ENCODE results near the gene SHC3. TPM values are rescaled to one million over a fixed set of nuclear protein-coding genes. Genes with fewer than 3 reads are reported as not detected.

The SHC3 gene
- total RNA-seq, 1 donor from 2014 or later = 49.3 TPM

DNA sequence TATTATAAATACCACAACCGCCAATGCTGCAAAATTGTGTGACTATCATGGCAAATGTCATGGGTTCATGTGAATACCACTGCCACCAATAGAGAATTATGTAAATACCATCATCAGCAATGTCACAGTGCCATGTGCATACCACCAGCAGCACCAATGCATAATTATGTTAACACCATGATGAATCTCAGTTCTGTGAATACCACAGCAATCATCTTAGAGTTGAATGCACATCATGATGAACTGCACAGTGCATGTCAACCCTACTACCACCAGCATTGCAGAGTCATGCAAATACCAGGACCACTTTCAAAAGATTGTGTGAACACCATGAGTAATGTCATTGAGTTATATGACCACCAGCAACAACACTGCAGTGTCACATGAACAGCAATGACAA lies 63.2 kb downstream of the SHC3 start:
- DNase-seq (ENCODE audit: low spot score in 2 of 2) (no peak), FAIRE-seq (no peak)

- FAIRE-seq (no peak), DNase-seq (ENCODE audit: low spot score in 2 of 2) (no peak)
Observed at GRCh38 chr9:89114741-89115140, 63.9 kb downstream of the SHC3 start.

DNA sequence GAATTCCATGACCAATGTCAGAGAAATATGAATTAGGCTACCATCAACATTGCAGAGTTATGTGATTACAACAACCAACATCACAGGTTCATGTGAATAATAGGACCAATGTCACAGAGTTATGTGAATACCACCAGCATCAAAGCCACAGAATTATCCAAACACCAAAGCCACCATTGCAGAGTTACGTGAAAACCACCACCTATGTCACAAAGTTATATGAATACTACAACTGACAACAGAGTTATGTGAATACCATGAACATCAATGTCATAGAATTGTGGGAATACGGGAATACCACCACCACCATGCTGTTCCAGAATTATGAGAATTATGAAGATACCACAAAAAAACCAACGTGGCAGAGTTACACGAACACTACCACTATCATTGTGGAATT lies 64.8 kb downstream of the SHC3 start:
- FAIRE-seq (no peak), DNase-seq (ENCODE audit: low spot score in 2 of 2) (no peak)

DNA sequence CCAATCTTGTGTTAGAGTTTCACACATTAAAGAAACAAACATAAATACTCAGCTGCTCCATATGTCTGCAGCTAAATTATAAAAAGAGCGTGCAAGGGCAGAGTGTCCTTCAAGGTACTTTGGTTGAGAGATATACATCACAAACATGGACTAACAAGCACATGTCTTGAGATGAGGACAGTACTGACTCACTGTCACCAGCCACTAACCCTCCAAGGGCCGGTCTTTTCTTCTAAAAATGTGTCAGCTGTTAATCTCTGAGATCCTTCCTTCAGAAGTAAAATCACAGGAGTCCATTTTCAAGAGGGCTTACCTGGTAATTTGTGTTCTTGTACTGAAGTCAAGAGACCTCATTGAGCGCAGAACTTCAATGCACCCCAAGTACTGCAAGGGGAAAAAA lies 66.4 kb downstream of the SHC3 start:
- DNase-seq (ENCODE audit: low spot score in 2 of 2) (no peak), FAIRE-seq (no peak)

DNA sequence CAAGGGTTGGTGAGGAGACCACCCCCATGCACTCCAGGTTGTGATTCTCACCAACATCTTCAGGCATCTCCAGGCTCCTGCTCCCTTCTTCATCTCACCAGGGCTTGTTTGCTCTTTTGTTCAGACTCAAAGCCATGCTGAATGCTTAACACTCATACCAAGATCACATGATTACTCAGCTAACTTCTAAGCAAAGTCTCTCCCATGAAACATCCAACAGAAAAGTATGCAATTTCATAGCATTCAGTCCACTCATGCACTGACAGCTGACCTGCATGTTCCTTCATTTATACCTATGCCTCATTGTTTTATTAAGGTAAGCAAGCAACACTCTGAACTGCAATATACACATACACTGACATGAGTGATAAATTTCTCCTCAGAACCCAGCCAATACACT lies 69.0 kb downstream of the SHC3 start:
- FAIRE-seq = no peak
- no peak for DNase-seq (ENCODE audit: low spot score in 2 of 2)

- FAIRE-seq (no peak), DNase-seq (ENCODE audit: low spot score in 2 of 2) (no peak)
Observed at GRCh38 chr9:89107406-89107805, 71.2 kb downstream of the SHC3 start.

- no peak for FAIRE-seq
- DNase-seq (ENCODE audit: low spot score in 2 of 2) = no peak
Observed at GRCh38 chr9:89106224-89106851, 72.3 kb downstream of the SHC3 start.

DNA sequence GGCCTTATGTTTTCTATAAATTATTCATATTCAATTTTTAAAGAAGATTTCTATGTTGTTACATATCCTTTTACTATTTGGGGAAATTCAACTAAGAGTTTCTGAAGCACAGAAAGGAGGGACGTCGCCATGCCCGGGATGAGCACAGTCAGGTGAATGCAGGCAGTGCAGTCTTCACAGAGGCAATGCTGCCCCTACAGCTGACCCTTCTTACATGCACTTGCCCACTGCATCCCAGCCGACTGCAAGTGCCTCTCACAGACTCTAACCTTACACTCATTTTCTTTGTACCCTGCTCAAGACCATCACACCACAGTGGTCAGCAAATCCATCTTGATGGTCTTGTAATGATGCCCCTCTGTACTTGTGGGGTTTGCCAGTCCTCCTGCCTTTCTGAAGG lies 73.8 kb downstream of the SHC3 start:
- no peak for DNase-seq (ENCODE audit: low spot score in 2 of 2)
- no peak for FAIRE-seq

DNA sequence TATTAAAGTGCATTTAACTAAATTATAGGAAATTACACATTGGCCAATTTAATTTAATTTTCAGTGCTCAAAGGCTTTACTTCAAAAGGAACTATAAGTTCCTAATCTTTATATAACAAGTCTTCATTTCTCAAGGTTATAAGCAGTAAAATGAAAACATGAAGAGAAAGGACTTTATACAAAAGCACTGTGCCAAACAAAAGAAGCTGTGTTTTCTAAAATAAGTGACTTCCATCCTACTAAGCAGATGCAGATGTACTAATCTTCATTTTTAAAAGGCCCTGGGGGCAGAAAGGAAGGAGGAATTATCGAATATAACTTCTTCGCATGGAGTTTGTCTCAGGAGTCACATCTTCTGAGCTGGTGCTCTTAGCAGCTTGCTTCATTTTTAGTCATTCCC lies 81.4 kb downstream of the SHC3 start:
- DNase-seq (ENCODE audit: low spot score in 2 of 2) (no peak), FAIRE-seq (no peak)

- DNase-seq (ENCODE audit: low spot score in 2 of 2) = no peak
Observed at GRCh38 chr9:89096807-89097206, 81.8 kb downstream of the SHC3 start.

GRCh38 chr9:89095761-89096528 lies 82.7 kb downstream of the SHC3 start:
- peak in 1 of 2 donors; percentile 37 for DNase-seq (ENCODE audit: low spot score in 2 of 2)
- no peak for FAIRE-seq

More at GRCh38 chr9:89096807-89097206, 81.8 kb downstream of the SHC3 start:
- FAIRE-seq = no peak

DNA sequence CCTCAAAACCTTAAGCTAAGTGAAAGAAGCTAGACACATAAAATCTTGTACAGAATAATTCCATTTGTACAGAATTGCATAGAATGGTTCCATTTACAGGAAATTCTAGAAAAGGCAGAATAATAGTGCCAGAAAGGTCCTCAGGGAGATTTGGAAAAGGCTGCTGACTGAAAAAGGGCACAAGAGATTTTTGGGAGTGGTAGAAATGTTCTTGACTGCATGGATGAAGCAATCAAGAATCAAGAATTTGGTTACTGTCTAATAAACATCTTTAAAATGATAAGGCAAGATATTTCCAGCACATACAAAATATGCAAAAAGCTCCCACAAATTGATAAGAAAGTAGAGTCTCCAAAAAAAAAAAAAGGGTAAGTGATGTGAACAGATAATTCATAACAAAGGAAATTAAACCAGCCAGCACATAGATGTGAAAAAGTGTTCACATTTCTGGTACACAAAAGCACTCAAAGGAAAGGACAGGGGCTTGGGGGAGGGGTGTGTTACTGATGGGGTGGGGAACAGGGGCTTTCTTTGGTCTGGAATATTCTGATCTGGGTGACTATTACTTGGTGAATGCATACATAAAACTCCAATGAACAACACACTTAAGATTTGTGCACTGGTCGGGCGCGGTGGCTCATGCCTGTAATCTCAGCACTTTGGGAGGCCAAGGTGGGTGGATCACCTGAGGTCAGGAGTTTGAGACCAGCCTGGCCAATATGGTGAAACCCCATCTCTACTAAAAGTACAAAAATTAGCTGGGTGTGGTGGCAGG lies 85.2 kb downstream of the SHC3 start:
- FAIRE-seq (no peak), DNase-seq (ENCODE audit: low spot score in 2 of 2) (no peak)

- DNase-seq (ENCODE audit: low spot score in 2 of 2) (no peak), FAIRE-seq (no peak)
Observed at GRCh38 chr9:89089176-89089575, 89.4 kb downstream of the SHC3 start.

DNA sequence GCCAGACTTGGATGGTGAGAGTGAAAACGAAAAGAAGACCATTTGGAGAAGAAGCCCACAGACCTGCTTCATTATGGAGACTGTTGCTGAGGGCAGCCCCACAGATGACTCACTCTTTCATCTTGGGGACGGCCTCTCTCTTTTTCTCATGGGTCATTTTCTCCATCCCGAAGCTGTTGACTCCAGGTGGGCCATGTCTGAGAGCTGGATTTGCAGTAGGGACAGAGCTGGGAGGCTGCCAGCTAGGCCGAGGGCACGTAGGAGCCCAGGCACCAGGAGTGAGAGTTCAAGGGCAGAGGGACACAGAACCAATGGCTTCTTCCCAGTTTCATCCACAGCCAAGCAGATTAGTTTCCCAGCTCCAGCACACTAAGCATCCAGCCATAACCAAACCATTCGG lies 95.0 kb downstream of the SHC3 start:
- FAIRE-seq = no peak
- no peak for DNase-seq (ENCODE audit: low spot score in 2 of 2)

GRCh38 chr9:89080193-89080592 lies 98.4 kb downstream of the SHC3 start:
- FAIRE-seq (no peak), DNase-seq (ENCODE audit: low spot score in 2 of 2) (peak in 1 of 2 donors; percentile 6)

- no peak for DNase-seq (ENCODE audit: low spot score in 2 of 2)
- FAIRE-seq = no peak
Observed at GRCh38 chr9:89079391-89079790, 99.2 kb downstream of the SHC3 start.

DNA sequence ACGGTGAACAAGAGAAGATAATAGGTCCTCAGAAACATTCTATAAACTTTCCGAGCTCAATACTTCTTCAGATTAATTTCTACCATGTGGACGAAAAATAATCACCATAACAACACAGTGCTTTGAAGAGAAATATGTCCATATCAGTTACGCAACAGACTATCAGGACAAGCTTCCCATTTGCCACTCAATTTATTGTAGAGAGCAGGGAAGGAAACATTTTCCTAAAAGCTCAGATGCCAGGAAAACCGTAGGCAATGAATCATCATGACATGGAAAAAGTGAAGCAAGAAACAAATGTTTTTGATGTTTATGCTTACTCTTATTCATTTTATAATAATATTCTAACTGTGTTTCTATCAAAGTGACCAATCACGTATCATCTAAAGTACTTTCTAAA lies 99.8 kb downstream of the SHC3 start:
- DNase-seq (ENCODE audit: low spot score in 2 of 2) = no peak
- FAIRE-seq = no peak

GRCh38 chr9:89078421-89078820 lies 100.2 kb downstream of the SHC3 start:
- DNase-seq (ENCODE audit: low spot score in 2 of 2) = no peak
- FAIRE-seq = no peak

- DNase-seq (ENCODE audit: low spot score in 2 of 2) (no peak), FAIRE-seq (no peak)
Observed at GRCh38 chr9:89077519-89077918, 101.1 kb downstream of the SHC3 start.

GRCh38 chr9:89073397-89073796 lies 105.2 kb downstream of the SHC3 start:
- FAIRE-seq = no peak
- no peak for DNase-seq (ENCODE audit: low spot score in 2 of 2)

DNA sequence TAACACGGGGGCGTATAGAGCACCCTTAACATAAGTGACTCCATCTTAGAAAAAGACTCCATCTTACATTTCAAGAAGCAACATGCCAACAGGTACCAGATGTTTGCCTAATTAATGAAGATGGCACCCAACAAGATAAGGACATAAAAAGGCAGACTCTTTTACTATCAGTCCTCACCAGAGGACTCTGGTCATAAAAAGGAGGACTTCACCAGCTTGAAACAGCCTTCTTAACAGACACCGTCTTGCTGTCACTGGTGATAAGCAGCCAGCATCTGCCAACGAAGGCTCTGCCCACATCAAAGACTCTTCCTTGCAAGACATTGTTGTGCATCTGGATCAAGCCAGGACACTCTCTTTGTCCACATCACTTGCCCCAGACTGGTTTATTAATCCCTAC lies 107.0 kb downstream of the SHC3 start:
- FAIRE-seq = no peak
- no peak for DNase-seq (ENCODE audit: low spot score in 2 of 2)

- no peak for FAIRE-seq
- DNase-seq (ENCODE audit: low spot score in 2 of 2) = no peak
Observed at GRCh38 chr9:89066835-89067234, 111.8 kb downstream of the SHC3 start.
